Urinary bladder (tissue), 4 donors: ENCODE results near the gene ARF5. TPM values are rescaled to one million over a fixed set of nuclear protein-coding genes. Genes with fewer than 3 reads are reported as not detected.

Experiments
- DNase-seq: peaks from one replicate; pipeline ENCODE4 v3.0.0-alpha.2; 2015; ENCODE audit errors: extremely low spot score
- H3K27ac ChIP-seq: one replicate; pipeline ENCODE4 v1.5.1; 2013; ENCODE audit warnings: low read depth, mild to moderate bottlenecking, moderate library complexity
- H3K36me3 ChIP-seq: one replicate; pipeline ENCODE4 v1.6.1; 2013; ENCODE audit warnings: mild to moderate bottlenecking, moderate library complexity; ENCODE audit not compliant: insufficient read depth
- H3K4me1 ChIP-seq: one replicate; pipeline ENCODE4 v1.6.1; 2013; ENCODE audit warnings: mild to moderate bottlenecking, moderate library complexity; ENCODE audit not compliant: insufficient read depth
- H3K4me3 ChIP-seq: one replicate; pipeline ENCODE4 v1.5.1; 2013; ENCODE audit warnings: low read depth, low read length
- WGBS: extraction: QIAGEN DNeasy Blood & Tissue Kit; methylation state at CpG from one replicate; pipeline ENCODE4 v1.1.7; 2013; 5-methylcytosine and 5-hydroxymethylcytosine counted together
- polyA plus RNA-seq: library from polyadenylated mRNA; stranded (reverse); fragments of 200-250 nt; gene quantifications from one replicate; pipeline ENCODE4 v1.2.3, GENCODE V29; 2013
- total RNA-seq: library from RNA; depleted of rRNA; stranded (reverse); fragments of >200 nt; gene quantifications from one replicate; pipeline ENCODE4 v1.2.3, GENCODE V29; 2014
- donor health status: healthy with polysubstance abuse.
- donor health status: healthy.

The ARF5 gene
- total and polyA plus RNA-seq, 2 donors: 66.0 to 187 TPM

- H3K36me3 ChIP-seq: no peaks in the 10 kb centered on the region
- 67% methylated on average over 4 of the region's 4 CpGs for WGBS
- H3K4me3 ChIP-seq: no peak overlapping the region
- no peak overlapping the region for H3K27ac ChIP-seq
- no peak for DNase-seq
- no peaks in the 10 kb centered on the region for H3K4me1 ChIP-seq
Measured at GRCh38 chr7:127578711-127579275, 9.4 kb upstream of the ARF5 start.

- Histone ChIP-seq H3K4me1 (peaks cover 3% of the 10 kb centered on the region), H3K27ac (no peak overlapping the region), H3K36me3 (no peaks in the 10 kb centered on the region), H3K4me3 (no peak overlapping the region)
- DNase-seq: no peak
Measured at GRCh38 chr7:127580612-127581011, 7.6 kb upstream of the ARF5 start.

GRCh38 chr7:127581716-127582115 lies 6.5 kb upstream of the ARF5 start:
- no peak for DNase-seq
- H3K4me3 ChIP-seq: no peak overlapping the region
- peaks cover 3% of the 10 kb centered on the region for H3K4me1 ChIP-seq
- 98% methylated on average over 1 of the region's 1 CpG for WGBS
- no peak overlapping the region for H3K27ac ChIP-seq
- H3K36me3 ChIP-seq: no peaks in the 10 kb centered on the region

GRCh38 chr7:127582361-127582760 lies 5.8 kb upstream of the ARF5 start:
- H3K4me3 ChIP-seq: no peak overlapping the region
- H3K27ac ChIP-seq: no peak overlapping the region
- no peaks in the 10 kb centered on the region for H3K36me3 ChIP-seq
- 63% methylated on average over 14 of the region's 14 CpGs for WGBS
- DNase-seq: no peak
- peaks cover 3% of the 10 kb centered on the region for H3K4me1 ChIP-seq

- Histone ChIP-seq H3K4me1 (peaks cover 5% of the 10 kb centered on the region), H3K27ac (no peak overlapping the region), H3K4me3 (peak overlapping the region; percentile 84), H3K36me3 (no peaks in the 10 kb centered on the region)
- DNase-seq: no peak
- WGBS: 34% methylated on average over 12 of the region's 12 CpGs
Measured at GRCh38 chr7:127584648-127585043, 3.6 kb upstream of the ARF5 start.

- 2% methylated on average over 78 of the region's 78 CpGs for WGBS
- no peaks in the 10 kb centered on the region for H3K36me3 ChIP-seq
- H3K4me1 ChIP-seq: peaks cover 5% of the 10 kb centered on the region
- peak within 1 kb of the TSS; percentile 84 for H3K4me3 ChIP-seq
- peak within 1 kb of the TSS; percentile 73 for H3K27ac ChIP-seq
- DNase-seq: peak; percentile 74
Measured at GRCh38 chr7:127585044-127585953, 2.9 kb upstream of the ARF5 start, which contains the start of gene GCC1. GCC1 (minus strand) TSS chr7:127585596; CDS start chr7:127585182, 414 bp downstream.

- Histone ChIP-seq H3K4me1 (peaks cover 5% of the 10 kb centered on the region), H3K27ac (no peak overlapping the region), H3K36me3 (peaks cover 4% of the 10 kb centered on the region), H3K4me3 (no peak overlapping the region)
- DNase-seq: no peak
- 96% methylated on average over 2 of the region's 2 CpGs for whole genome bisulfite sequencing
Measured at GRCh38 chr7:127586346-127586745, 1.9 kb upstream of the ARF5 start.

GRCh38 chr7:127587663-127588018 lies 570 bp upstream of the ARF5 start:
- whole genome bisulfite sequencing: 52% methylated on average over 20 of the region's 20 CpGs
- Histone ChIP-seq H3K36me3 (peaks cover 4% of the 10 kb centered on the region), H3K4me3 (peak overlapping the region; percentile 98), H3K27ac (peak overlapping the region; percentile 77), H3K4me1 (peaks cover 5% of the 10 kb centered on the region)
- no peak for DNase-seq

- Histone ChIP-seq H3K4me3 (peak overlapping the region; percentile 98), H3K27ac (peak overlapping the region; percentile 85), H3K4me1 (peaks cover 5% of the 10 kb centered on the region), H3K36me3 (peaks cover 4% of the 10 kb centered on the region)
- DNase-seq: no peak
- 4% methylated on average over 43 of the region's 43 CpGs for WGBS
Measured at GRCh38 chr7:127588697-127589482, 679 bp downstream of the ARF5 start.

- DNase-seq: no peak
- peaks cover 3% of the 10 kb centered on the region for H3K4me1 ChIP-seq
- no peak overlapping the region for H3K27ac ChIP-seq
- WGBS: 77% methylated on average over 3 of the region's 3 CpGs
- no peak overlapping the region for H3K4me3 ChIP-seq
- H3K36me3 ChIP-seq: peaks cover 4% of the 10 kb centered on the region
Measured at GRCh38 chr7:127589896-127590295, 1.7 kb downstream of the ARF5 start.

- peaks cover 4% of the 10 kb centered on the region for H3K36me3 ChIP-seq
- WGBS: 95% methylated on average over 7 of the region's 7 CpGs
- peaks cover 3% of the 10 kb centered on the region for H3K4me1 ChIP-seq
- no peak overlapping the region for H3K27ac ChIP-seq
- DNase-seq: no peak
- H3K4me3 ChIP-seq: no peak overlapping the region
Measured at GRCh38 chr7:127591189-127591588, 3.0 kb downstream of the ARF5 start.

GRCh38 chr7:127591591-127591990 lies 3.4 kb downstream of the ARF5 start:
- H3K4me1 ChIP-seq: peaks cover 3% of the 10 kb centered on the region
- H3K27ac ChIP-seq: no peak overlapping the region
- DNase-seq: no peak
- 85% methylated on average over 6 of the region's 6 CpGs for WGBS
- no peak overlapping the region for H3K4me3 ChIP-seq
- H3K36me3 ChIP-seq: peaks cover 4% of the 10 kb centered on the region

- H3K36me3 ChIP-seq: peaks cover 4% of the 10 kb centered on the region
- 81% methylated on average over 4 of the region's 4 CpGs for WGBS
- no peak overlapping the region for H3K27ac ChIP-seq
- DNase-seq: no peak
- peaks cover 3% of the 10 kb centered on the region for H3K4me1 ChIP-seq
- no peak overlapping the region for H3K4me3 ChIP-seq
Measured at GRCh38 chr7:127592550-127592949, 4.3 kb downstream of the ARF5 start.
